IPS DF 6.9 (cell line): ENCODE data around the gene CAMSAP3.

Source experiments
- DNase-seq: peaks from one replicate; pipeline ENCODE4 v3.0.0-alpha.2; 2013; ENCODE audit warnings: low read depth, low spot score
- H3K27ac ChIP-seq: one replicate; pipeline ENCODE4 v1.5.1; 2013; ENCODE audit warnings: low read length, control low read depth
- H3K27me3 ChIP-seq: 2 replicates; pipeline ENCODE4 v1.6.1; 2013; ENCODE audit warnings: mild to moderate bottlenecking, low read length; ENCODE audit not compliant: control insufficient read depth, insufficient read depth
- H3K36me3 ChIP-seq: 2 replicates; pipeline ENCODE4 v1.6.1; 2013; ENCODE audit warnings: low read length; ENCODE audit not compliant: control insufficient read depth, insufficient read depth
- H3K4me1 ChIP-seq: 2 replicates; pipeline ENCODE4 v1.6.1; 2013; ENCODE audit warnings: low read length; ENCODE audit not compliant: control insufficient read depth, insufficient read depth
- H3K4me3 ChIP-seq: 2 replicates; pipeline ENCODE4 v1.5.1; 2013; ENCODE audit warnings: mild to moderate bottlenecking, low read length
- H3K9me3 ChIP-seq: 2 replicates; pipeline ENCODE4 v1.6.1; 2013; ENCODE audit warnings: low read length, inconsistent platforms; ENCODE audit not compliant: control insufficient read depth, insufficient read depth
- WGBS: extraction: QIAGEN DNeasy Blood & Tissue Kit; methylation state at CpG from one replicate; pipeline ENCODE4 v1.1.7; 2013; ENCODE audit warnings: mixed read lengths, missing lambda C conversion rate; ENCODE audit not compliant: insufficient read length, insufficient coverage; 5-methylcytosine and 5-hydroxymethylcytosine counted together

Gene CAMSAP3

DNA sequence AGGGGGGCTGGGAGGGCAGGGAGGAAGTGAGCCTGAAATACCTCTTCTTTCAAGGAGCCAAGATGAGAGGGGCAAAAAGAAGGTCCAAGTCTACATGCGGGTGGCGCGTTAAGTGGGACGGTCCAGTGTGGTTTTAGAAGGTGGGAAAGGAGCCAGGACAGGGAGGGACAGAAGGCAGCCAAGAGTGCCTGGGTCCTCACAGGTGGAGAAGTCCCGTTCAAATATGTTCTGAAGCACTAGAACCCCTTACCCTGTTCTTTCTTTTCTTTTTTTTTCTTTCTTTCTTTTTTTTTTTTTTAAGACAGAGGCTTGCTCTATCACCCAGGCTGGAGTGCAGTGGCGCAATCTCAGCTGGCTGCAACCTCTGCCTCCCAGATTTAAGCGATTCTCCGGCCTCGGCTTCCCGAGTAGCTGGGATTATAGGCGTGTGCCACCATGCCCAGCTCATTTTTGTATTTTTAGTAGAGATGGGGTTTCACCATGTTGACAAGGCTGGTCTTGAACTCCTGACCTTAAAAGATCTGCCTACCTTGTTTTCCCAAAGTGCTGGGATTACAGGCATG lies 7.4 kb downstream of the CAMSAP3 start:
- H3K4me3 ChIP-seq: no peak overlapping the region
- DNase-seq: no peak
- no peak overlapping the region for H3K27ac ChIP-seq
- WGBS: no CpG with 5 or more reads among the region's 11 CpGs
- no peaks in the 10 kb centered on the region for H3K27me3 ChIP-seq
- no peaks in the 10 kb centered on the region for H3K9me3 ChIP-seq
- H3K36me3 ChIP-seq: peaks cover 2% of the 10 kb centered on the region; the same call in 1 of the 2 replicates
- H3K4me1 ChIP-seq: no peaks in the 10 kb centered on the region

DNA sequence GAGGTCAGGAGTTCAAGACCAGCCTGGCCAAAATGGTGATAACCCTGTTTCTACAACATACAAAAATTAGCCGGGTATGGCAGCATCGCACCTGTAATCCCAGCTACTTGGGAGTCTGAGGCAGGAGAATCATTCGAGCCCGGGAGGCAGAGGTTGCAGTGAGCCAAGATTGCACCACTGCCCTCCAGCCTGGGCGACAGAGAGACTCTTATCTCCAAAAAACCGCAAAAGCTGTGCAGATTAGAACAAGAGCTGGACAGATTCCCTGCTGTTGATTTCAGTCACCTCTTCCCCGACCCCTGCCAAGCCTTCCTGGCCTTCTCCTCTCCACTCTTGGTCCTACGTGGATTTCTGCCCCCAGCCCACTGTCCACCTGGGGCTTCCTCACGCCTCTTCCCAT lies 8.3 kb downstream of the CAMSAP3 start:
- no peak for DNase-seq
- WGBS: no CpG with 5 or more reads among the region's 9 CpGs
- H3K27ac ChIP-seq: no peak overlapping the region
- H3K36me3 ChIP-seq: peaks cover 5% of the 10 kb centered on the region
- H3K4me3 ChIP-seq: no peak overlapping the region
- H3K27me3 ChIP-seq: no peaks in the 10 kb centered on the region
- no peaks in the 10 kb centered on the region for H3K9me3 ChIP-seq
- H3K4me1 ChIP-seq: no peaks in the 10 kb centered on the region

DNA sequence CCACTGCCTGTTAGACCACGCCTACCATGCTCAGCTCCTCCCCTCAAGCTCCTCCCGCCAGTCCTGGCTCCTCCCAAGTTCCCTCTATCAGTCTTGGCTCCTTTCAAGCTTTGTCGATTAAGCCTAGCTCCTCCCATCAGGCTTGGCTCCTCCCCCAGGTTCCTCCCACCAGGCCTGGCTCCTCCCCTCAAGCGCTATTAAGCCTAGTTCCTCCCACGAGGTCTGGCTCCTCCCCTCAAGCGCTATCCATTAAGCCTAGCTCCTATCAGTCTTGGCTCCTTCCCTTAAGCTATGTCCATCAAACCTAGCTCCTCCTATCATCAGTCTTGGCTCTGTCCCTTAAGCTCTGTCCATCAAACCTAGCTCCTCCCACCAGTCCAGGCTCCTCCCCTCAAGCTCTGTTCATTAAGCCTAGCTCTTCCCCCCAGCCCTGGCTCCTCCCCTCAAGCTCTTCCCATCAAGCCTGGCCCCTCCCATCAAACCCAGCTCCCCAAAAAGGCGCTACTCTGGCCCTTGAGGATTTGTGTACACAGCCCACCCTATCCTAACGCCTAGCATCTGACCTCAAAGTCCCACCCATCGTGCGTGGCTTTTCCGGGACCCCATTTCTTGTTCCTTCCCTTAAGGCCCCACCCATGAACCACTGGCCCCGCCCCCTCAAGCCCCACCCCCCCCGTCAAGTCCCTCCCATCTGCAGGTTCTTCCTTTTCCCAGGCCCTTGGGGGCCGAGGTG lies 10.0 kb downstream of the CAMSAP3 start:
- Histone ChIP-seq H3K4me1 (no peaks in the 10 kb centered on the region), H3K27me3 (no peaks in the 10 kb centered on the region), H3K27ac (no peak overlapping the region), H3K36me3 (peaks cover 9% of the 10 kb centered on the region), H3K4me3 (no peak overlapping the region), H3K9me3 (no peaks in the 10 kb centered on the region)
- DNase-seq: peak; percentile 76
- no CpG with 5 or more reads among the region's 14 CpGs for WGBS

DNA sequence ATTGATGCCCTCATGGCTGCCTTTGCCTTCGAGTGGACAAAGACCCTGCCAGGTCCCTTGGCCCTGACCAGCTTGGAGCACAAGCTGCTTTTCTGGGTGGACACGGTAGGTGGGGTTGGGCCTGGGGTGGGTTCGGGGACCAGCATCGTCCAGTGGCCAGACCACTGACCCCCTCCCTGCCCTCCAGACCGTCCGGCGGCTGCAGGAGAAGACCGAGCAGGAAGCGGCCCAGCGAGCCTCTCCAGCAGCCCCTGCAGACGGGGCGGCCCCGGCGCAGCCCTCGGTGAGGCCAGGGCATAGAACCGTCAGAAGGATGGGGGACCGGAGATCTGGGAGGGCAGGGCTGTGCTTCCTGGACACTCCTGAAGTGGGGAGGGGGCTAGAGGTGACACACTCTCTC lies 10.6 kb downstream of the CAMSAP3 start:
- Histone ChIP-seq H3K27ac (no peak overlapping the region), H3K27me3 (no peaks in the 10 kb centered on the region), H3K9me3 (no peaks in the 10 kb centered on the region), H3K4me3 (no peak overlapping the region), H3K4me1 (no peaks in the 10 kb centered on the region), H3K36me3 (peaks cover 13% of the 10 kb centered on the region)
- no peak for DNase-seq
- WGBS: no CpG with 5 or more reads among the region's 17 CpGs

DNA sequence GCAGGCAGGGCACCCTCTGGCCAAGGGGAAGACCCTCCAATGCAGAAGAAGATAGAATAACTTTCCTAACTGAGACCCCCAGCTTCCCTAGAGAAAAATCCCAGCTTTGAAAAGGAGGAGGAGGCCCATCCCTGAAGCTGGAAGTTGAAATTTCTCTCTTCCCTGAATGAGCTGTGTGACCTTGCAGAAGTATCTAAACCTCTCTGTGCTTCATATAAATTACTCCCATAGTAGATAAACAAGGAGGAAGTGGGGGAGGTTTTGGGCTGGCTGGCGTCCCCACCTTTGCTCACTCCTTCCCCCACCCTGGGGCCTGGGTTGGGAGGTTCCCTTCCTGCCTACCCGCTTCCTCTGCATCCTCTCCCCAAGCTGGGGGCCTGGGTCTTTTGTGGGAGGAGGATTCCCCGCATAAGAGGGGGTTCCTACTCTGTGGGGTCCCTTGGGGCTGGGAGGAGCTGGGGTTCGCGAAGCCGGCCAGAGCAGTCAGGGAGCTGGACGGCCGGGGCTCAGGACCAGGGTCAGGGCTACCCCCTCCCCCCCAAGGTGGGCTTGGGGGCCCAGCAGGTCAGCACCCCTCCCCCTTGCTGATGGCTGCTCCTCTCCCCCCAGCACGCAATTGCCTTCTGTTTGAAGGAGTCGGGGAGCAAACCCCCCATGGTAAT lies 11.7 kb downstream of the CAMSAP3 start:
- no peaks in the 10 kb centered on the region for H3K9me3 ChIP-seq
- no peak overlapping the region for H3K27ac ChIP-seq
- no CpG with 5 or more reads among the region's 10 CpGs for WGBS
- no peak overlapping the region for H3K4me3 ChIP-seq
- no peak for DNase-seq
- no peaks in the 10 kb centered on the region for H3K4me1 ChIP-seq
- peaks cover 23% of the 10 kb centered on the region for H3K36me3 ChIP-seq
- no peaks in the 10 kb centered on the region for H3K27me3 ChIP-seq

DNA sequence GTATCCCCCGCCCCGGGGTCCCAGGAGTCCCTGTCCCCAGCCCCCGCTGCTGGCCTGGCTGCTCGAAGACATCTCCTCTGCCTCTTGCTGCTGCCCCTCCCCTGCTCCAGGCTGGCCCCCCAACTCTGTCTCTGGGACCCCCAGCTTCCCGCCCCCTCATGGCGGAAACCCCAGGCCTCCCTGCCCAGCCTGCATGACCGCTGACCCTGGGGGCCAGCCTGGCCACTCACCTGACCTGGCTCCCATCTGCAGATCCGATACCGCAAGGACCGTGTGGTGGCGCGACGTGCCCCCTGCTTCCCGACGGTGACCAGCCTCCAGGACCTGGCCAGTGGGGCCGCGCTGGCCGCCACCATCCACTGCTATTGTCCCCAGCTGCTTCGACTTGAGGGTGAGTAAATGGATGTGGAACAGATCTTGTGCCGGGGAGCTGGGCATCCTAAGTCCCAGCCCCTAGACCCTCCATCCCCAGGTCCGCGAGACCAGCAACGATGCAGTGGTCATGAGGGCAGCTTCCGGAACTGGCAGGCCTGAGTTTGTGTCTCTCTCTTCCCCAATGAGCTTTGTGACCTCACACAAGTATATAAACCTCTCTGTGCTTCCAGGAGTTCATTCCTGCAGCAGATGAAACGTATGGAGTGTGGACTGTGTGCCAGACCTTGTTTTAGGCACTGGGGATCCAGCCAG lies 12.4 kb downstream of the CAMSAP3 start:
- no peaks in the 10 kb centered on the region for H3K4me1 ChIP-seq
- no peak overlapping the region for H3K27ac ChIP-seq
- no peaks in the 10 kb centered on the region for H3K9me3 ChIP-seq
- peaks cover 28% of the 10 kb centered on the region for H3K36me3 ChIP-seq
- DNase-seq: no peak
- no peak overlapping the region for H3K4me3 ChIP-seq
- no CpG with 5 or more reads among the region's 25 CpGs for WGBS
- H3K27me3 ChIP-seq: no peaks in the 10 kb centered on the region

DNA sequence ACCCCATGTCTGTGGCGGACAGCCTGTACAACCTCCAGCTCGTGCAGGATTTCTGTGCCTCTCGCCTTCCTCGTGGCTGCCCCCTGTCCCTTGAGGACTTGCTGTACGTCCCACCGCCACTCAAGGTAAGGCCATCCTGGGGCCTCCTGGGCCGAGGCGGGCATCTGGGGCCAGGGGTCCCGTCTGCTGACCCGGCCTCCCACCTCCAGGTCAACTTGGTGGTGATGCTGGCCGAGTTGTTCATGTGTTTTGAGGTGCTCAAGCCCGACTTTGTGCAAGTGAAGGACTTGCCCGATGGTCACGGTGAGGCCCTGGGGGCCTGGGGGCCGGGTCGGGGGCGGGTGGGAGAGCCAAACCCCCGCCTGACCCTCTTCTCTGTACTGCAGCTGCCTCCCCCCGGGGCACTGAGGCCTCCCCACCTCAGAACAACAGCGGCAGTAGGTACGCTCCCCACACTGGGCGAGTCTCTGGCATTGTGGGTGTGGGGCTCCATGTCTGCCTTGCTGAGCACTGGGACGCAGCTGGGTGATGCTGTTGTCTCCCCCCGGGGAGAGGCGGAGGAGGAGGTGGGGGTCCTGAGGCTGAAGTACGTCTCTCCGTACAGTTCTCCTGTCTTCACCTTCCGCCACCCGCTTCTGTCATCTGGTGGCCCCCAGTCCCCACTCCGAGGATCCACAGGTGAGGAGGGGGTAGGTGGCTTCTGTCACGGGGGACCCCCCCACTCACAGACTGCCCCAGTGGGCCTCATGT lies 15.0 kb downstream of the CAMSAP3 start:
- Histone ChIP-seq H3K4me1 (no peaks in the 10 kb centered on the region), H3K27ac (no peak overlapping the region), H3K27me3 (no peaks in the 10 kb centered on the region), H3K4me3 (no peak overlapping the region), H3K36me3 (peaks cover 28% of the 10 kb centered on the region), H3K9me3 (no peaks in the 10 kb centered on the region)
- WGBS: no CpG with 5 or more reads among the region's 31 CpGs
- no peak for DNase-seq

DNA sequence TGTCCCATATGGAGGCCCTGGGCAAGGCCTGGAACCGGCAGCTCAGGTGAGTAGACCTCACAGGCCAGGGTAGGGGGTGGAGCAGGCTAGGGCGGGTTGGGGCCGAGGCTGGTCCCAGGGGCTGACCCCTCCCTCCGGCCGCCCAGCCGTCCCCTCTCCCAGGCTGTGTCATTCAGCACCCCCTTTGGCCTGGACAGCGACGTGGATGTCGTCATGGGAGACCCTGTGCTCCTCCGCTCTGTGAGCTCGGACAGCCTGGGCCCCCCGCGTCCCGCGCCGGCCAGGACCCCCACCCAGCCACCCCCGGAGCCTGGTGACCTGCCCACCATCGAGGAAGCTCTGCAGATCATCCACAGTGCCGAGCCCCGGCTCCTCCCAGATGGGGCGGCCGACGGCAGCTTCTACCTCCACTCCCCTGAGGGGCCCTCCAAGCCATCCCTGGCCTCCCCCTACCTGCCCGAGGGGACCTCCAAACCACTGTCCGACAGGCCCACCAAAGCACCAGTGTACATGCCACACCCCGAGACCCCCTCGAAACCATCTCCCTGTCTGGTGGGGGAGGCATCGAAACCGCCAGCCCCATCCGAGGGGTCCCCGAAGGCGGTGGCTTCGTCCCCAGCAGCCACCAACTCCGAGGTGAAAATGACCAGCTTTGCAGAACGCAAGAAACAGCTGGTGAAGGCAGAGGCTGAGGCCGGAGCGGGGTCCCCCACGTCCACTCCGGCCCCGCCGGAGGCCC lies 16.0 kb downstream of the CAMSAP3 start:
- DNase-seq: no peak
- Histone ChIP-seq H3K36me3 (peaks cover 32% of the 10 kb centered on the region), H3K27me3 (no peaks in the 10 kb centered on the region), H3K4me3 (no peak overlapping the region), H3K27ac (no peak overlapping the region), H3K4me1 (no peaks in the 10 kb centered on the region), H3K9me3 (no peaks in the 10 kb centered on the region)
- no CpG with 5 or more reads among the region's 41 CpGs for WGBS

DNA sequence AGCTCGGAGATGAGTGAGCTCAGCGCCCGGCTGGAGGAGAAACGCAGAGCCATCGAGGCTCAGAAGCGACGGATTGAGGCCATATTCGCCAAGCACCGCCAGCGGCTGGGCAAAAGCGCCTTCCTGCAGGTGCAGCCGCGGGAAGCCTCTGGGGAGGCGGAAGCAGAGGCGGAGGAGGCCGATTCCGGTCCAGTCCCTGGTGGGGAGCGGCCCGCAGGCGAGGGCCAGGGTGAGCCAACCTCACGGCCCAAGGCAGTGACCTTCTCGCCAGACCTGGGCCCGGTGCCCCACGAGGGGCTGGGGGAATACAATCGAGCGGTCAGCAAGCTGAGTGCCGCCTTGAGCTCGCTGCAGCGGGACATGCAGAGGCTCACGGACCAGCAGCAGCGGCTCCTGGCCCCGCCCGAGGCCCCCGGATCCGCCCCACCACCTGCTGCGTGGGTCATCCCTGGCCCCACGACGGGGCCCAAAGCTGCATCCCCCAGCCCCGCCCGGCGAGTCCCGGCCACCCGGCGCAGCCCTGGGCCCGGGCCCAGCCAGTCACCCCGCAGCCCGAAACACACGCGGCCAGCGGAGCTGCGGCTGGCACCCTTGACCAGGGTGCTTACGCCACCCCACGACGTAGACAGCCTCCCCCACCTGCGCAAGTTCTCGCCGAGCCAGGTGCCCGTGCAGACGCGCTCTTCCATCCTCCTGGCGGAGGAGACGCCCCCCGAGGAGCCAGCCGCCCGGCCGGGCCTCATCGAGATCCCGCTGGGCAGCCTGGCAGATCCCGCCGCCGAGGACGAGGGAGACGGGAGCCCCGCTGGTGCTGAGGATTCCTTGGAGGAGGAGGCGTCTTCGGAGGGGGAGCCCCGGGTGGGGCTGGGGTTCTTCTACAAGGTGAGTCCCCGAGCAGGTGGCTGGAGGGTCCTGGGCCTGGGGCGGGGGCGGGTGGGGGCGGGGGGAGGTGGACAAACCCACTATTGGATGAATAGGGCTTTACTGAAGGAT lies 16.9 kb downstream of the CAMSAP3 start:
- H3K4me1 ChIP-seq: no peaks in the 10 kb centered on the region
- DNase-seq: no peak
- H3K36me3 ChIP-seq: peaks cover 36% of the 10 kb centered on the region
- no peak overlapping the region for H3K27ac ChIP-seq
- H3K4me3 ChIP-seq: no peak overlapping the region
- no CpG with 5 or more reads among the region's 81 CpGs for WGBS
- H3K9me3 ChIP-seq: no peaks in the 10 kb centered on the region
- no peaks in the 10 kb centered on the region for H3K27me3 ChIP-seq
